ENCODE measurements around the gene TTC7B.

GRCh38 chr14:90756755-90757345 lies 59.4 kb downstream of the TTC7B start:
- TF ChIP-seq CTCF (IDR thresholded peaks at IDR 0.05; ENCODE audit: insufficient read depth, low read length, poor library complexity, severe bottlenecking) (peak; percentile 20), EZH2phosphoT487 (conservative IDR thresholded peaks at IDR 0.05; ENCODE audit: low read length) (no peak)

All from SU-DHL-6 (cell line).